T-helper 1 cell treated with Interleukin-12 subunit alpha and Interleukin-12 subunit beta and Interleukin-4 antibody, amounts not matched to agents 30 μg/mL and 1 μg/mL, for 36 hours (primary cell): Measurements from ENCODE around the gene FCRL6.

Experiments
- H3K27ac Mint-ChIP-seq: one replicate; pipeline ENCODE4 v1.8.0; 2021; ENCODE audit warnings: mild to moderate bottlenecking, mixed read lengths
- H3K27me3 Mint-ChIP-seq: one replicate; pipeline ENCODE4 v1.8.0; 2021; ENCODE audit warnings: low read depth, mixed read lengths
- H3K36me3 Mint-ChIP-seq: one replicate; pipeline ENCODE4 v1.8.0; 2021; ENCODE audit warnings: low read depth, mixed read lengths
- H3K4me1 Mint-ChIP-seq: one replicate; pipeline ENCODE4 v1.8.0; 2021; ENCODE audit warnings: low read depth, mixed read lengths
- H3K4me3 Mint-ChIP-seq: one replicate; pipeline ENCODE4 v1.8.0; 2021; ENCODE audit warnings: mild to moderate bottlenecking, moderate library complexity, mixed read lengths
- H3K9me3 Mint-ChIP-seq: one replicate; pipeline ENCODE4 v1.8.0; 2021; ENCODE audit warnings: mixed read lengths

The FCRL6 gene

DNA sequence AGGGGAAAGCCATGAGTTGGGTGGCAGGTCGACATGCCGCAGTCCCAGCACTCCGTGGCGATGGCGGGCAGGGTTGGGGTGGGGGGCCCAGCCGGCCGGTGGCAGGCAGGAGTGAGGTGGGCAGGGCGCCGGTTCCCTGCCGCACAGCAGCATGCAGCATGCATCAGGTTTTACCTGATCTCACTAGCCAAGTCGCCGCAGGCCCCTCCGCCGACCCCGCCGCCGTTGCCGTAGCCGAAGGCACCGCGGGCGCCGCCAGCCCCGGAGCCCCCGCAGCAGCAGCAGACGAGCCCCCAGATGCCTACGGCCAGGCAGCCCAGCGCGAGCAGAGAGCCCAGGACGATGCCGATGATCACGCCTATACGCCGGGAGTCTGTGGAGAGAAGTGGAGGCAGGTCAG lies 53.5 kb downstream of the FCRL6 start:
- H3K27me3 Mint-ChIP-seq, result peaks cover 35% of the 10 kb centered on the region
- H3K27ac Mint-ChIP-seq, result no peak overlapping the region
- no peak overlapping the region for H3K4me3 Mint-ChIP-seq
- peaks cover 10% of the 10 kb centered on the region for H3K4me1 Mint-ChIP-seq
- peaks cover 1% of the 10 kb centered on the region for H3K36me3 Mint-ChIP-seq
- H3K9me3 Mint-ChIP-seq, result no peaks in the 10 kb centered on the region

DNA sequence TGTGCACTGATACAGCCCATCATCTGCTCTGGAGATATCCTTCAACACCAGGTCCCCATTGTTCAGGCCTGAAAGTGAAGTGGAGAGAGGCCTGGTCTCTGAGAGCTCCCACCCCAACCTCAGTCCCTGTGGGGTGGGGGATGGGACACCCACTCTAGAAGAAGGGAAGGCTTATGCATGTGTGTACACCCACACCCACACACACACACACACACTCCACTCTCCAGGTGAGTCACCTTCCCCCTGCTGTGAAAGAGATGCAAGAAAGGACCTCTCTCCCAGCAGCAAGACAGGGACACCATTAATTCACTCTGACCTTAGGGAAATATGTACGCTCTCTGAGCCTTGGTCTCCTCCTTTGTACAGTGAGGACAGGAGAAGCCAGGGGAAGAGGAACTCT lies 54.4 kb downstream of the FCRL6 start:
- Mint-ChIP-seq H3K4me3 (no peak overlapping the region), H3K27ac (no peak overlapping the region), H3K4me1 (peaks cover 10% of the 10 kb centered on the region), H3K36me3 (peaks cover 1% of the 10 kb centered on the region), H3K27me3 (peaks cover 30% of the 10 kb centered on the region), H3K9me3 (no peaks in the 10 kb centered on the region)

DNA sequence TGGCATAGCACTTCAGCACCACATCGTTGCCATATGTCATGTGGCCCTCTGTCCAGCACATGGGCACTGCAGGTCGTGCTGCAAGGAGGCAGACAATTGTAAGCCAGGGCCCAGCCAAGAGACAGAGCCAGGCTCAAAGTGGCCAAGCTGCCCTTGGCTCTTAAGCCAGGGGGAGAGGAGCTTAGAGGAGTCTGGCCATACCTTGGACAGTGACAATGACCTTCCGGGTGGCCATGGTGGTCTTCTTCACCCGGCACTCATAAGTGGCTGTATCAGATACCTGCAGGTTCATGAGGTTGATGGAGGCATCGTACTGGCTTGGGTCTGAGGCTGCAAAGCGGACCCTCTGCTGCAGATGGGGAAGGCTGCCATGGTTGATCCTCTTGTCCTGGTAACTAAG lies 55.7 kb downstream of the FCRL6 start:
- no peaks in the 10 kb centered on the region for H3K9me3 Mint-ChIP-seq

DNA sequence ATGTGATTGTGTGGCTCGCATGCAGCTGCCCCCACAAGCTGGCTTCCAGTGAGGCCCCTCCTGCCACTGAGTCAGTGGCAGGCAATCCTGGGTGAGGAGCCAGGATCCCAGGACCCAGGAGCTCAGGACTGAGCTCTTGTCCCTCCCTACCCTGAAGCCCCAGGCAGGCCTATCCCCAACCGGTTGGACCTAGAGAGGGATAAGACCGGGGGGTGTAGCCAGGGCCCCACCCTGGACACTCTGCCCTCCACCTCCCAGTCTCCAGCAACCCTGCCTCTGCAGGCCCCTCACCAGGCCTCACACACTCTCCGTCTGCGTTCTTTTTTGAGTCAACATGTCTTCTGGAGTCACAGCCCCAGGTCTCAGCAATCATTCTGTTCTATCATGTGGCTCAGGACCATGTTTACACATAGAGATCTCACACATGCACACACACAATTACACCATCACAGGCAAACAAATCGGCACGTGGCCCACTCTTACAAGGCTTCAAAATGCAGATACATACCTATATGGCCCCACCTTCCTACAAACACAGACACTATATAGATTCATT lies 57.7 kb downstream of the FCRL6 start:
- H3K27ac Mint-ChIP-seq, result no peak overlapping the region
- H3K4me1 Mint-ChIP-seq, result peaks cover 4% of the 10 kb centered on the region
- no peaks in the 10 kb centered on the region for H3K9me3 Mint-ChIP-seq
- no peak overlapping the region for H3K4me3 Mint-ChIP-seq
- H3K36me3 Mint-ChIP-seq, result peaks cover 1% of the 10 kb centered on the region
- peaks cover 14% of the 10 kb centered on the region for H3K27me3 Mint-ChIP-seq

More for the DNA sequence above, 55.7 kb downstream of the FCRL6 start:
- peaks cover 27% of the 10 kb centered on the region for H3K27me3 Mint-ChIP-seq
- no peak overlapping the region for H3K4me3 Mint-ChIP-seq
- H3K4me1 Mint-ChIP-seq, result peaks cover 10% of the 10 kb centered on the region
- H3K27ac Mint-ChIP-seq, result no peak overlapping the region
- H3K36me3 Mint-ChIP-seq, result peaks cover 1% of the 10 kb centered on the region

DNA sequence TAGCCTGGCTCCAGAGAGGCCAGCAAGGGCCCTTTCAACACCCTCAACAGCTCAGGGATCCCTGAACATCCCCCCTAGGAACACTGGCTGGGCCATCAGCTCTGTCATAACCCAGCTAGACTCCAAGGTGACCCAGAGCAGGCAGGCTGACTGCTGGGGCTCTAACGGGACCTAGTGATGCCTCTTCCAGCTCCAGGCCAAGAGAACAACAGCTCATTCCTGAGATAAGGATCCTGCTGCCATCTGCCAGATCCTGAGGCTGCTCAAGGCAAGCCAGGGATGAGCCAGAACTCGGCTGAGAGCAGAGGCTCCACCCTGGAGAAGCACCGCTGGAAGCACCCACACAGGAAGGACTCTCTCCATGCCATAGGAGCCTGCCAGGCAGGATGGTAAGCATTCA lies 58.3 kb downstream of the FCRL6 start:
- H3K9me3 Mint-ChIP-seq, result no peaks in the 10 kb centered on the region
- no peak overlapping the region for H3K27ac Mint-ChIP-seq
- H3K4me1 Mint-ChIP-seq, result peaks cover 2% of the 10 kb centered on the region
- peaks cover 10% of the 10 kb centered on the region for H3K27me3 Mint-ChIP-seq
- H3K4me3 Mint-ChIP-seq, result no peak overlapping the region
- H3K36me3 Mint-ChIP-seq, result no peaks in the 10 kb centered on the region

DNA sequence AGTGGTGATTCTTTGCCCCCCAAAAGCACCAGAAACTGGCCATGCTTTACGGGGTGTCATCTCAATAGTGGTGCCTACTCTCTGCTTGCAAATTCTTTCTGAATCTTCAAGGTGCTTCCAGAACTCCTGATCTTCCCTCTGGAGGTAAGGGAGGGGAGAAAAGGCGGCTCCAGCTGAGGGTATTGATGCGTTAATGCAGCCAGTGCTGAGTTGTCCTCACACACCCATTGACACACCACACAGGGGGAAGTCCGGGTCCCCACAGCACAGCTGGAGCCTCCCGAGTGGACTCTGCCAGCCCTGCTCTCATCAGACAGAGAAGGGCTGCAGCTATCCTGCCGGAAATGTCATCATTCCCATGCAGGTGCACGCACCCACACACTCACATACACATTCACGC lies 59.1 kb downstream of the FCRL6 start:
- no peaks in the 10 kb centered on the region for H3K36me3 Mint-ChIP-seq
- H3K9me3 Mint-ChIP-seq, result no peaks in the 10 kb centered on the region
- H3K4me3 Mint-ChIP-seq, result no peak overlapping the region
- H3K27me3 Mint-ChIP-seq, result peaks cover 18% of the 10 kb centered on the region
- no peak overlapping the region for H3K27ac Mint-ChIP-seq
- H3K4me1 Mint-ChIP-seq, result peaks cover 5% of the 10 kb centered on the region

DNA sequence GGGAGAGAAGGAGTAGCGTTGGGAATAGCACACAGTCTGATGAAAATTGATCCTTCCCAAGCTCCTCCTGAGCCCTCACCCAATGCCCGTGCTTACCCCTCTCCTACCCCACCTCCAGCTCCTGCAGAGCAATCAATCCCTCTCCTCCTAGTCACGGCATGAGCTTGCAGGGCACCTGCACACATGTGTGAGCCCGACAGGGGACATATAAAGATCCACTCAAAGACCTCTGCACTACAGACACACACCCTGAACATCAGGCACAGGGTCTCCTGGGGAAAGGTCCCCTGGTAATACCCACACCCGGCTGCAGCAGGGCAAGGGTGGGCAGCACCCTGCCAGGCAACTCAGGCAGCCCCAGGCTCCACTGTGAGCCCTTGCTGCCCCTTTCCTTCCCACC lies 59.9 kb downstream of the FCRL6 start:
- no peaks in the 10 kb centered on the region for H3K9me3 Mint-ChIP-seq
- H3K36me3 Mint-ChIP-seq, result no peaks in the 10 kb centered on the region
- peaks cover 24% of the 10 kb centered on the region for H3K27me3 Mint-ChIP-seq
- H3K4me3 Mint-ChIP-seq, result no peak overlapping the region
- H3K27ac Mint-ChIP-seq, result no peak overlapping the region
- peaks cover 12% of the 10 kb centered on the region for H3K4me1 Mint-ChIP-seq

DNA sequence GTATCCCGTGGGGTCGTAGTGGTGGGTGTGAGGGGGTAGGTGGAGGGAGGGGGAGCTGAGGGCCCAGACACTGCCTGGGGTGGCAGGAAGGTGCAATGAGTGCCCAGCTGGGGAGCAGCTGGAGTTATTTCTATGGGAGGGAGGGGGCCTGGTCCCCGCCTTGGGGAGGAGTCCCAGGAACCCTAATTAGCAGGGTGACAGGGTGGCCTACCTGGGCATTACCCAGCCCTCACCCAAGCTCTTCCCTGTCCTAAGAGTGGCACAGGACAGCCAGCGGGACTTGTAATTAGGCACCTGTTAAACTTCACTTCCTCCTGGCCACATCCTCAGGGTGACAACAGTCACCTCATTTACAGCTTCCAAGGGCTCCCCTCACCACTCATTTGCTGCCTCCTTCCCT lies 60.4 kb downstream of the FCRL6 start, which contains the start of gene VSIG8:
Gene VSIG8 (minus strand): TSS at position 101 of the 400 bp plus-strand sequence. CDS start 136 bp downstream, outside the sequence.
- H3K27ac Mint-ChIP-seq, result no peak within 1 kb of the TSS
- H3K4me3 Mint-ChIP-seq, result no peak within 1 kb of the TSS
- H3K4me1 Mint-ChIP-seq, result peaks cover 14% of the 10 kb centered on the region
- no peaks in the 10 kb centered on the region for H3K36me3 Mint-ChIP-seq
- peaks cover 27% of the 10 kb centered on the region for H3K27me3 Mint-ChIP-seq
- no peaks in the 10 kb centered on the region for H3K9me3 Mint-ChIP-seq

DNA sequence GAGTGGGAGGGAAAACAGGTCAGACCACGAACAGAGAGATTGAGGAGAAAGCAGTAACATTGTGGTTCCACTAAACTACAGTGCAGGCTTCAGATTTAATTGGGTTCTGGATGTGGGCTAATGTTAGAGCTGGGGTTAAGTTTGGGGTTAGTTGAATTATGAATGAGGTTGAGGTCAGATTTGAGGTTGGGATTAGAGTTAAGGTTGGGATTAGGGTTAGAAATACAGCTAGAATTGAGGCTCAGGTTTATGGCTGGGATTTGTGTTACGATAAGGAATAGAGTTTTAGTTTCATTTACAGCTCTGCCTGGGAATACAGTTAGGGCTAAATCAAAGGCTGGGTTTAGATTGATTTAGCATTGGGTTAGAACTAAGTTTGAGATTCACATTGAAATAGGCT lies 62.1 kb downstream of the FCRL6 start:
- H3K27me3 Mint-ChIP-seq, result peaks cover 27% of the 10 kb centered on the region
- H3K4me1 Mint-ChIP-seq, result peaks cover 14% of the 10 kb centered on the region
- no peaks in the 10 kb centered on the region for H3K36me3 Mint-ChIP-seq
- no peak overlapping the region for H3K4me3 Mint-ChIP-seq
- H3K27ac Mint-ChIP-seq, result no peak overlapping the region
- H3K9me3 Mint-ChIP-seq, result no peaks in the 10 kb centered on the region
